Endothelial cell of umbilical vein (primary cell): Measurements from ENCODE around the gene VIP. TPM values are rescaled to one million over a fixed set of nuclear protein-coding genes. Genes with fewer than 3 reads are reported as not detected.

Experiments used
- BruUV-seq: library from RNA; stranded (reverse); fragments of 400-500 nt; replicated peaks from 2 replicates; lab custom pipeline; 2021; lab: Mats Ljungman, UMichigan
- CTCF ChIA-PET: fragments of 300-600, 350-600 bp; sonication (Branson Sonifier 250); formaldehyde crosslinking; loops from one replicate; lab custom pipeline; 2021; ENCODE audit warnings: antibody characterized with exemption, inconsistent platforms; lab: Charles Lee
- POLR2A ChIA-PET: fragments of 300-600, 350-600 bp; sonication (Branson Sonifier 250); formaldehyde crosslinking; loops from one replicate; lab custom pipeline; 2021; ENCODE audit warnings: antibody characterized with exemption, inconsistent platforms; lab: Charles Lee
- DNase-seq: peaks from one replicate; pipeline ENCODE4 v3.0.0-alpha.2; 2011; ENCODE audit warnings: low read depth, low spot score
- FAIRE-seq: peaks from 2 replicates; lab custom pipeline; 2011; peaks lifted over from hg19 to GRCh38; lab: Jason Lieb, UNC
- H2AFZ ChIP-seq: 2 replicates; pipeline ENCODE4 v1.6.0; 2012; ENCODE audit warnings: low read depth, low read length, control low read depth, inconsistent platforms
- H3K27ac ChIP-seq: 2 replicates; pipeline ENCODE4 v1.5.1; 2011; ENCODE audit warnings: low read depth, mild to moderate bottlenecking, control low read depth, low read length, moderate library complexity; ENCODE audit not compliant: insufficient read depth
- H3K27me3 ChIP-seq, 2 experiments: 2 replicates each; pipeline versions ENCODE4 v1.6.0 to v1.6.1; 2011; ENCODE audit warnings: low read length in 2 of 2, mixed read lengths in 1 of 2; ENCODE audit not compliant: control insufficient read depth in 2 of 2, insufficient read depth in 2 of 2
- H3K36me3 ChIP-seq, 2 experiments: 2 replicates in 1 of 2; 3 replicates in 1 of 2; pipeline ENCODE4 v1.5.1; 2011; ENCODE audit warnings: low read length in 2 of 2, mild to moderate bottlenecking in 1 of 2, moderate library complexity in 1 of 2; ENCODE audit not compliant: control insufficient read depth in 2 of 2, insufficient read depth in 2 of 2; ENCODE audit errors: extremely low read depth in 1 of 2
- H3K4me1 ChIP-seq: 3 replicates; pipeline ENCODE4 v1.5.1; 2011; ENCODE audit warnings: mild to moderate bottlenecking, low read length; ENCODE audit not compliant: control insufficient read depth, insufficient read depth; ENCODE audit errors: extremely low read depth
- H3K4me2 ChIP-seq: 2 replicates; pipeline ENCODE4 v1.6.1; 2011; ENCODE audit warnings: low read length, control low read depth, mixed read lengths; ENCODE audit not compliant: insufficient read depth
- H3K4me3 ChIP-seq, 3 experiments: fragments of 200-600 bp in 1 of 3; sonication (generic), shearing (Covaris generic) in 1 of 3; replicated peaks in 1 of 3; 2 replicates each; pipeline ENCODE4 v1.5.1; 2011 to 2016; ENCODE audit warnings: control low read depth in 3 of 3, low read length in 3 of 3, mild to moderate bottlenecking in 2 of 3, inconsistent platforms in 1 of 3, low read depth in 1 of 3, moderate library complexity in 1 of 3; ENCODE audit not compliant: insufficient read depth in 1 of 3
- H3K79me2 ChIP-seq: 2 replicates; pipeline ENCODE4 v1.6.0; 2012; ENCODE audit warnings: low read length, inconsistent platforms; ENCODE audit not compliant: control insufficient read depth, insufficient read depth
- H3K9ac ChIP-seq: replicated peaks from 2 replicates; pipeline ENCODE3; 2011; ENCODE audit warnings: low read length, control low read depth; ENCODE audit not compliant: insufficient read depth; ENCODE audit errors: extremely low read depth
- H3K9me1 ChIP-seq: replicated peaks from 3 replicates; pipeline ENCODE4 v1.6.0; 2011; ENCODE audit warnings: mild to moderate bottlenecking, low read length; ENCODE audit not compliant: control insufficient read depth, insufficient read depth; ENCODE audit errors: extremely low read depth
- H3K9me3 ChIP-seq: replicated peaks from 2 replicates; pipeline ENCODE4 v1.5.1; 2012; ENCODE audit warnings: low read length, inconsistent platforms; ENCODE audit not compliant: control insufficient read depth, insufficient read depth
- H4K20me1 ChIP-seq: replicated peaks from 2 replicates; pipeline ENCODE3; 2011; ENCODE audit warnings: mild to moderate bottlenecking, low read length; ENCODE audit not compliant: control insufficient read depth, insufficient read depth; ENCODE audit errors: extremely low read depth
- CTCF ChIP-seq, 2 donors: IDR thresholded peaks; 1 replicate in 1 of 2; 2 replicates in 1 of 2; pipeline ENCODE4 v1.5.1; 2011; ENCODE audit warnings: low read length in 2 of 2, mild to moderate bottlenecking in 2 of 2, moderate library complexity in 2 of 2, control low read depth in 1 of 2, inconsistent platforms in 1 of 2, low read depth in 1 of 2; ENCODE audit not compliant: insufficient read depth in 1 of 2; ENCODE audit errors: extremely low read depth in 1 of 2
- EZH2 ChIP-seq: IDR thresholded peaks from 2 replicates; pipeline ENCODE4 v1.6.1; 2012; ENCODE audit warnings: borderline replicate concordance, low read depth, mild to moderate bottlenecking, moderate library complexity, low read length, inconsistent platforms; ENCODE audit not compliant: severe bottlenecking
- FOS ChIP-seq: IDR thresholded peaks from 2 replicates; pipeline ENCODE4 v1.6.1; 2011; ENCODE audit warnings: mild to moderate bottlenecking, low read length, moderate library complexity, borderline replicate concordance; ENCODE audit not compliant: insufficient read depth
- GATA2 ChIP-seq: IDR thresholded peaks from 2 replicates; pipeline ENCODE4 v1.7.0; 2011; ENCODE audit warnings: low read depth, mild to moderate bottlenecking, moderate library complexity, mixed read lengths, low read length; ENCODE audit not compliant: insufficient read length, insufficient read depth
- JUN ChIP-seq: IDR thresholded peaks from 2 replicates; pipeline ENCODE4 v1.6.1; 2011; ENCODE audit warnings: borderline replicate concordance, low read depth; ENCODE audit not compliant: insufficient read length, insufficient read depth
- MAX ChIP-seq: IDR thresholded peaks from 2 replicates; pipeline ENCODE4 v1.6.1; 2011; ENCODE audit not compliant: insufficient read depth, insufficient read length
- MYC ChIP-seq: IDR thresholded peaks from one replicate; pipeline ENCODE4 v1.6.1; 2011; ENCODE audit warnings: mild to moderate bottlenecking, low read depth, low read length
- POLR2A ChIP-seq: IDR thresholded peaks from 2 replicates; pipeline ENCODE4 v1.6.1; 2012; ENCODE audit warnings: low read depth, mild to moderate bottlenecking, control low read depth, low read length
- POLR2AphosphoS5 ChIP-seq: IDR thresholded peaks from 2 replicates; pipeline ENCODE4 v1.6.1; 2012; ENCODE audit warnings: low read depth, mild to moderate bottlenecking, control low read depth, low read length, moderate library complexity; ENCODE audit not compliant: insufficient read depth
- dilution Hi-C: fragments of 300-500 bp; cut with MboI; formaldehyde crosslinking; loops from one replicate; pipeline ENCODE4 v1.15.0; 2019; ENCODE audit warnings: low sequenced_read_pairs; ENCODE audit not compliant: extremely low pct_ligation_motif_present
- intact Hi-C: fragments of 100-400 bp; cut with micrococcal nuclease; formaldehyde crosslinking; loops from one replicate; pipeline ENCODE4 v1.10.0; 2022
- polyA plus RNA-seq, 4 experiments: library from polyadenylated mRNA; depleted of rRNA in 3 of 4; stranded (reverse) in 3 of 4; unstranded in 1 of 4; fragments of >200 nt; gene quantifications; 2 replicates each; pipeline versions ENCODE4 v1.2.1 to v1.2.3, GENCODE V29; 2011 to 2012; ENCODE audit warnings: missing spikeins in 1 of 4
- total RNA-seq: library from RNA; stranded (reverse); gene quantifications from 2 replicates; pipeline ENCODE4 v1.2.3, GENCODE V29; 2021

VIP gene
- total and polyA plus RNA-seq, 2 donors (not counting 3 experiments of a cell fraction or from before 2014, with no cell fraction given) = 0.70 to 2.0 TPM

GRCh38 chr6:152720974-152721373 is 29.6 kb upstream of the VIP start:
- H3K9ac ChIP-seq = peak overlapping the region; percentile 25
- dilution Hi-C loops (no loop called here), intact Hi-C loops (loop anchor here (1.0 kb wide), 3 partner anchors 19 to 48 kb away; partner anchors contain the start of gene MYCT1)
- H2AFZ ChIP-seq = no peak overlapping the region
- peaks cover 67% of the 10 kb centered on the region for H3K79me2 ChIP-seq
- H3K9me3 ChIP-seq = no peaks in the 10 kb centered on the region
- peaks cover 10 to 15% of the 10 kb centered on the region in 2 experiments for H3K36me3 ChIP-seq
- H3K4me1 ChIP-seq = peaks cover 43% of the 10 kb centered on the region
- no peak overlapping the region for H3K4me3 ChIP-seq
- peak; percentile 74 for TF ChIP-seq FOS
- TF ChIP-seq JUN = peak; percentile 65
- TF ChIP-seq POLR2AphosphoS5 = peak; percentile 83
- TF ChIP-seq GATA2 = peak; percentile 70
- TF ChIP-seq MYC = no peak
- no peak for TF ChIP-seq CTCF (IDR thresholded peaks at IDR 0.05; ENCODE audit: extremely low read depth in 1 of 2, insufficient read depth in 1 of 2, low read depth in 1 of 2, low read length in 2 of 2)
- peak; percentile 22 for TF ChIP-seq POLR2A
- no peak for TF ChIP-seq MAX
- TF ChIP-seq EZH2 = no peak
- no peaks in the 10 kb centered on the region for H3K9me1 ChIP-seq
- H4K20me1 ChIP-seq = peaks cover 2% of the 10 kb centered on the region
- CTCF ChIA-PET = interaction anchor here (1.1 to 2.8 kb wide), 7 partner anchors 9 to 227 kb away, joined by 3 to 16 read pairs (median 5); no protein-coding TSS in a partner anchor
- H3K27me3 ChIP-seq = no peaks in the 10 kb centered on the region
- peak overlapping the region; percentile 86 for H3K27ac ChIP-seq
- FAIRE-seq (peak; percentile 59), DNase-seq (peak; percentile 81)
- POLR2A ChIA-PET = interaction anchor here (3.2 kb wide), 1 partner anchor 20 kb away, joined by 15 read pairs; no protein-coding TSS in a partner anchor
- peak overlapping the region; percentile 12 for H3K4me2 ChIP-seq
- no TSS peak for BruUV-seq
